GM23338 (cell line): Measurements from ENCODE around the gene UBXN11.
"Not testable (repeated sequence)": the region's sequence is repeated elsewhere in the genome, so short reads cannot be mapped to it uniquely, and the experiment has no call there.

Source experiments
- CREB1 ChIP-seq: fragments of 250-450 bp; sonication (Bioruptor Pico); IDR thresholded peaks from 2 replicates; pipeline ENCODE4 v1.5.0; 2020; ENCODE audit warnings: low read depth, mild to moderate bottlenecking, moderate library complexity
- CTCF ChIP-seq, 2 experiments: fragments of 200-600 bp in 1 of 2; sonication (generic) in 1 of 2; conservative IDR thresholded peaks; 2 replicates each; pipeline versions ENCODE4 v1.5.1 to v1.6.1; 2016 to 2017; ENCODE audit warnings: antibody characterized with exemption in 2 of 2, low read depth in 2 of 2, mild to moderate bottlenecking in 2 of 2, moderate library complexity in 1 of 2
- EZH2 ChIP-seq: fragments of 200-600 bp; sonication (generic); IDR thresholded peaks from one replicate; pipeline ENCODE4 v1.8.0; 2017; ENCODE audit warnings: antibody characterized with exemption, mild to moderate bottlenecking, low read depth; ENCODE audit not compliant: unreplicated experiment
- EZH2phosphoT487 ChIP-seq: fragments of 200-600 bp; sonication (generic); IDR thresholded peaks from one replicate; pipeline ENCODE4 v1.8.1; 2018; ENCODE audit warnings: antibody characterized with exemption; ENCODE audit not compliant: unreplicated experiment
- NANOG ChIP-seq: IDR thresholded peaks from 2 replicates; pipeline ENCODE4 v1.6.1; 2016; ENCODE audit warnings: antibody characterized with exemption, borderline replicate concordance
- POLR2AphosphoS5 ChIP-seq: IDR thresholded peaks from 2 replicates; pipeline ENCODE4 v1.6.1; 2016; ENCODE audit warnings: antibody characterized with exemption, low read depth
- REST ChIP-seq: IDR thresholded peaks from one replicate; pipeline ENCODE4 v1.6.1; 2018; ENCODE audit warnings: antibody characterized with exemption; ENCODE audit not compliant: unreplicated experiment
- STAT1 ChIP-seq: IDR thresholded peaks from one replicate; pipeline ENCODE4 v1.6.1; 2016; ENCODE audit warnings: antibody characterized with exemption; ENCODE audit not compliant: unreplicated experiment

- not testable (repeated sequence) for TF ChIP-seq REST; CTCF (conservative IDR thresholded peaks at IDR 0.05; ENCODE audit: low read depth in 2 of 2); POLR2AphosphoS5; EZH2; EZH2phosphoT487; CREB1 (CRISPR knock-in tag); STAT1; NANOG
These were observed 26.9 kb upstream of the UBXN11 start for GRCh38 chr1:26333312-26333711.
